Adrenal gland (tissue), 12 donors: Measurements from ENCODE around the gene LIAS. TPM values are rescaled to one million over a fixed set of nuclear protein-coding genes. Genes with fewer than 3 reads are reported as not detected.

Experiments used
- DNase-seq, 7 donors: peaks; one replicate each; pipeline ENCODE4 v3.0.0-alpha.2; 2019 to 2020
- H3K27ac ChIP-seq, 5 donors: fragments of 200-600 bp; sonication (generic) in 4 of 5; 1 replicate in 3 of 5; 2 replicates in 2 of 5; pipeline versions ENCODE4 v1.5.1 to v1.8.0; 2016 to 2020; ENCODE audit warnings: mild to moderate bottlenecking in 1 of 5
- H3K27me3 ChIP-seq: fragments of 200-600 bp; 2 replicates; pipeline ENCODE4 v1.8.0; 2021
- H3K36me3 ChIP-seq, 2 donors: fragments of 200-600 bp; replicated peaks in 1 of 2; 1 replicate in 1 of 2; 2 replicates in 1 of 2; pipeline versions ENCODE4 v1.5.1 to v1.8.0; 2018 to 2022
- H3K4me1 ChIP-seq, 2 donors: fragments of 200-600 bp; replicated peaks in 1 of 2; 1 replicate in 1 of 2; 2 replicates in 1 of 2; pipeline versions ENCODE4 v1.5.1 to v1.8.0; 2018 to 2021
- H3K4me3 ChIP-seq, 4 donors: fragments of 200-600 bp; sonication (generic) in 3 of 4; one replicate each; pipeline ENCODE4 v1.5.1; 2016 to 2018
- H3K9me3 ChIP-seq, 3 donors: fragments of 200-600 bp; sonication (generic) in 1 of 3; replicated peaks in 1 of 3; 1 replicate in 2 of 3; 2 replicates in 1 of 3; pipeline versions ENCODE4 v1.5.1 to v1.8.0; 2016 to 2021
- POLR2A ChIP-seq, 2 donors: fragments of 450-650 bp; IDR thresholded peaks; one replicate each; pipeline ENCODE4 v1.6.1; 2017; ENCODE audit warnings: antibody characterized with exemption in 2 of 2, mild to moderate bottlenecking in 2 of 2, moderate library complexity in 1 of 2
- WGBS, 4 donors: extraction: QIAGEN DNeasy Blood & Tissue Kit in 2 of 4; methylation state at CpG; one replicate each; pipeline versions ENCODE4 v1.1.5 to v1.1.7; 2013 to 2017; 5-methylcytosine and 5-hydroxymethylcytosine counted together
- intact Hi-C, 2 donors: fragments of 100-400 bp; cut with DNase I; formaldehyde crosslinking; loops; one replicate each; pipeline versions ENCODE4 v1.14.1 to v1.15.0; 2022 to 2023
- microRNA-seq, 3 donors: library from miRNA; unstranded; fragments of <30 nt; microRNA quantifications; one replicate each; pipeline ENCODE4, GENCODE V29; 2017 to 2020
- polyA plus RNA-seq, 3 donors: library from polyadenylated mRNA; stranded (reverse); fragments of 200-250 nt in 2 of 3; fragments of 350-450 nt in 1 of 3; fragmentation: Illumina TruSeq in 1 of 3; extraction: RNeasy Lipid Tissue Mini Kit (QIAGEN cat#74804) in 1 of 3; gene quantifications; one replicate each; pipeline ENCODE4 v1.2.3, GENCODE V29; 2013 to 2014
- small RNA-seq, 2 donors: library from RNA; depleted of rRNA; stranded (forward); fragments of <200 nt; gene quantifications; one replicate each; pipeline ENCODE3, GENCODE V24; 2016
- total RNA-seq, 9 donors: library from RNA; depleted of rRNA in 4 of 9; stranded (reverse); fragments of >200 nt in 4 of 9; fragments of 120-200 nt in 1 of 9; fragmentation: NEBNext Ultra II Directional in 1 of 9; extraction: Animal tissue kit (Norgen Biotek cat#: 25700) in 1 of 9; gene quantifications; one replicate each; pipeline versions ENCODE4 v1.1.0 to v1.2.4, GENCODE V29; 2013 to 2023
- TF ChIP-seq, protein P1 (sequence below), 6 experiments: fragments of 450-650 bp in 4 of 6; fragments of 200-600 bp in 2 of 6; sonication (generic) in 1 of 6; IDR thresholded peaks; 1 replicate in 5 of 6; 2 replicates in 1 of 6; pipeline versions ENCODE4 v1.5.1 to v1.8.0; 2016 to 2021; ENCODE audit warnings: antibody characterized with exemption in 6 of 6, mild to moderate bottlenecking in 2 of 6, moderate library complexity in 1 of 6
- donor health status: healthy with polysubstance abuse.
- donor health status: Bipolar disorder and iron deficiency.
- donor health status: DM: yes; HTN: yes; CAD: no.
- donor health status: DM: no; HTN: no; CAD: no.
- donor health status: DM: no; HTN: no; CAD: no.
- donor health status: DM: yes; HTN: yes; CAD: no.

LIAS gene
- total and polyA plus RNA-seq, 12 donors: 7.0 to 29.6 (median 18.0) TPM

- 0% methylated on average over 9 to 73 of the region's 73 CpGs for WGBS, 4 donors
- Histone ChIP-seq H3K27ac (peak within 1 kb of the TSS; percentile 66 to 99 (median 92)), H3K4me1 (peaks cover 9 to 43% of the 10 kb centered on the region in 2 donors), H3K36me3 (no peaks in the 10 kb centered on the region), H3K9me3 (no peaks in the 10 kb centered on the region), H3K4me3 (peak within 1 kb of the TSS; percentile 66 to 99 (median 93)), H3K27me3 (no peaks in the 10 kb centered on the region)
- TF ChIP-seq, protein P1, sequence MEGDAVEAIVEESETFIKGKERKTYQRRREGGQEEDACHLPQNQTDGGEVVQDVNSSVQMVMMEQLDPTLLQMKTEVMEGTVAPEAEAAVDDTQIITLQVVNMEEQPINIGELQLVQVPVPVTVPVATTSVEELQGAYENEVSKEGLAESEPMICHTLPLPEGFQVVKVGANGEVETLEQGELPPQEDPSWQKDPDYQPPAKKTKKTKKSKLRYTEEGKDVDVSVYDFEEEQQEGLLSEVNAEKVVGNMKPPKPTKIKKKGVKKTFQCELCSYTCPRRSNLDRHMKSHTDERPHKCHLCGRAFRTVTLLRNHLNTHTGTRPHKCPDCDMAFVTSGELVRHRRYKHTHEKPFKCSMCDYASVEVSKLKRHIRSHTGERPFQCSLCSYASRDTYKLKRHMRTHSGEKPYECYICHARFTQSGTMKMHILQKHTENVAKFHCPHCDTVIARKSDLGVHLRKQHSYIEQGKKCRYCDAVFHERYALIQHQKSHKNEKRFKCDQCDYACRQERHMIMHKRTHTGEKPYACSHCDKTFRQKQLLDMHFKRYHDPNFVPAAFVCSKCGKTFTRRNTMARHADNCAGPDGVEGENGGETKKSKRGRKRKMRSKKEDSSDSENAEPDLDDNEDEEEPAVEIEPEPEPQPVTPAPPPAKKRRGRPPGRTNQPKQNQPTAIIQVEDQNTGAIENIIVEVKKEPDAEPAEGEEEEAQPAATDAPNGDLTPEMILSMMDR (IDR thresholded peaks at IDR 0.05): no peak
- peak; percentile 70 to 98 for TF ChIP-seq POLR2A (IDR thresholded peaks at IDR 0.05)
- intact Hi-C loops: no loop called here
- DNase-seq: peak; percentile 96 to 99 (median 97)
These were observed 68.6 kb downstream of the LIAS start, which contains the start of gene UGDH for GRCh38 chr4:39527296-39528060. Gene UGDH (minus strand): TSS chr4:39527439. CDS start chr4:39521512, 5,927 bp downstream.

DNA sequence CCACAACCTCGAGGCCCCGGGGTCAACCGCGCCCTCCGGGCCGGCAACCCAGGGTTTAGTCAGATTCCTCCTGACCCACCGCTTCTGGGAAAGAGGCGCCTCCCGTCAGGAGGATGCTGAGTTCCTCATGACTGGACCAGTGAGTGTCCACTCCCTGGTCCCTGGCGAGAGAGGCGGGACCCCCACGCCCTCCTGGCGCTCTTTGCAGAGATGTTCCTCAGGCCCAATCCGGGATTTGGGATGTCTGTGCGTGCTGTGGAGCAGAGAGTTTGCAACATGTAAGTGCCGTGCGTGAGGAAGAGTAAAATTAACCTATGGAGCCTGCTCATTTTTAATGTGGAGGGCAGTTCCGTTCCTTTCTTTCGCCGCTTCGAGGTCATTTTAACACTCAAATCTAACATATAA, 69.2 kb downstream of the LIAS start:
- Histone ChIP-seq H3K36me3 (no peaks in the 10 kb centered on the region), H3K27me3 (no peaks in the 10 kb centered on the region), H3K4me1 (peaks cover 8 to 37% of the 10 kb centered on the region in 2 donors), H3K9me3 (no peaks in the 10 kb centered on the region), H3K27ac (peak overlapping the region; percentile 66 to 99 (median 92)), H3K4me3 (peak overlapping the region; percentile 66 to 99 (median 93))
- no peak for TF ChIP-seq POLR2A (IDR thresholded peaks at IDR 0.05)
- TF ChIP-seq, protein P1 (IDR thresholded peaks at IDR 0.05): no peak
- 0 to 3% (median 1%) methylated on average over 8 to 21 of the region's 21 CpGs for whole genome bisulfite sequencing, 4 donors
- peak in 3 of 7 donors; percentile 82 to 86 (median 83) for DNase-seq
- intact Hi-C loops: no loop called here

Small RNA genes within 50 kb of the gene (microRNA-seq; reads per million reads assigned to microRNA genes)
- gene MIR5591: 0 reads per million in 3 donors

Small RNA genes within 50 kb of the gene (small RNA-seq; reads per million reads assigned to genes)
- gene MIR5591 (0 reads per million in 2 donors), gene RF00019 (0 reads per million in 2 donors)

Other genes with a start within 250 kb of the LIAS start
- gene RFC1, start 92.7 kb upstream of the LIAS start, total RNA-seq: 100 to 1,000 TPM in 1 of 9 donors, 10 to 100 TPM in 8; 32.5 to 137 (median 53.4) TPM
- gene RFC1, start 92.7 kb upstream of the LIAS start, polyA plus RNA-seq: 10 to 100 TPM; 13.0 to 96.5 (median 16.0) TPM
- gene KLB, start 52.1 kb upstream of the LIAS start, total RNA-seq: under 1 TPM in 7 of 9 donors, not detected in 2; under 0.01 to 0.30 (median 0.14) TPM
- 1 to 10 TPM in 1 of 3 donors, under 1 TPM in 2; under 0.01 to 1.1 (median 0.16) TPM for gene KLB, start 52.1 kb upstream of the LIAS start, polyA plus RNA-seq
- 1,000 to 10,000 TPM in 8 of 9 donors, 100 to 1,000 TPM in 1; 951 to 3,860 (median 1,619) TPM for gene RPL9, start 134 bp upstream of the LIAS start, total RNA-seq
- 1,000 to 10,000 TPM; 1,235 to 1,944 (median 1,931) TPM for gene RPL9, start 134 bp upstream of the LIAS start, polyA plus RNA-seq
- 10 to 100 TPM; 33.7 to 93.3 (median 47.6) TPM for gene UGDH, start 68.4 kb downstream of the LIAS start, total RNA-seq
- gene UGDH, start 68.4 kb downstream of the LIAS start, polyA plus RNA-seq: 10 to 100 TPM; 10.6 to 70.3 (median 11.0) TPM
- 100 to 1,000 TPM in 6 of 9 donors, 10 to 100 TPM in 3; 51.8 to 160 (median 124) TPM for gene SMIM14, start 179.8 kb downstream of the LIAS start, total RNA-seq
- 100 to 1,000 TPM in 1 of 3 donors, 10 to 100 TPM in 2; 24.1 to 117 (median 27.1) TPM for gene SMIM14, start 179.8 kb downstream of the LIAS start, polyA plus RNA-seq
- gene UBE2K, start 239.1 kb downstream of the LIAS start, total RNA-seq: 10 to 100 TPM; 17.9 to 91.4 (median 32.1) TPM
- gene UBE2K, start 239.1 kb downstream of the LIAS start, polyA plus RNA-seq: 100 to 1,000 TPM in 1 of 3 donors, 10 to 100 TPM in 2; 25.0 to 146 (median 45.7) TPM